MM.1S (cell line): ENCODE measurements around the gene THRA.

ENCODE experiments used
- DNase-seq: peaks from one replicate; pipeline ENCODE4 v3.0.0-alpha.2; 2015
- H2AFZ ChIP-seq: fragments of 300-600 bp; sonication (generic); 2 replicates; pipeline ENCODE4 v1.6.0; 2016; ENCODE audit warnings: antibody characterized with exemption, low read length
- H3F3A ChIP-seq: fragments of 300-600 bp; sonication (generic); 2 replicates; pipeline ENCODE4 v1.6.1; 2016; ENCODE audit warnings: mild to moderate bottlenecking, antibody characterized with exemption, low read length, moderate library complexity, mixed read lengths; ENCODE audit not compliant: insufficient read depth
- H3K27ac ChIP-seq: fragments of 300-600 bp; sonication (generic); 2 replicates; pipeline ENCODE4 v1.5.1; 2016; ENCODE audit warnings: mild to moderate bottlenecking, low read length
- H3K27me3 ChIP-seq: fragments of 300-600 bp; sonication (generic); replicated peaks from 2 replicates; pipeline ENCODE4 v1.6.0; 2016; ENCODE audit warnings: low read length; ENCODE audit not compliant: insufficient read depth
- H3K36me3 ChIP-seq: fragments of 300-600 bp; sonication (generic); replicated peaks from 2 replicates; pipeline ENCODE4 v1.6.1; 2016; ENCODE audit warnings: mild to moderate bottlenecking, low read length, mixed read lengths; ENCODE audit not compliant: insufficient read depth
- H3K4me1 ChIP-seq: fragments of 300-600 bp; sonication (generic); 2 replicates; pipeline ENCODE4 v1.6.1; 2016; ENCODE audit warnings: low read length, mixed read lengths
- H3K4me2 ChIP-seq: fragments of 300-600 bp; sonication (generic); 2 replicates; pipeline ENCODE4 v1.6.0; 2016; ENCODE audit warnings: low read depth, low read length
- H3K4me3 ChIP-seq: fragments of 300-600 bp; sonication (generic); 2 replicates; pipeline ENCODE4 v1.5.1; 2016; ENCODE audit warnings: low read length, mixed read lengths
- H3K79me2 ChIP-seq: fragments of 300-600 bp; sonication (generic); 2 replicates; pipeline ENCODE4 v1.6.1; 2016; ENCODE audit warnings: mixed run types, low read length, mixed read lengths
- H3K9ac ChIP-seq: fragments of 300-600 bp; sonication (generic); 2 replicates; pipeline ENCODE4 v1.6.1; 2016; ENCODE audit warnings: low read length, mixed read lengths
- H3K9me2 ChIP-seq: fragments of 300-600 bp; sonication (generic); replicated peaks from 2 replicates; pipeline ENCODE4 v1.6.1; 2016; ENCODE audit warnings: mild to moderate bottlenecking, low read length, mixed read lengths; ENCODE audit not compliant: insufficient read depth
- H3K9me3 ChIP-seq: fragments of 300-600 bp; sonication (generic); replicated peaks from 2 replicates; pipeline ENCODE4 v1.6.1; 2016; ENCODE audit warnings: mild to moderate bottlenecking, low read length, mixed read lengths; ENCODE audit not compliant: insufficient read depth
- H4K20me1 ChIP-seq: fragments of 300-600 bp; sonication (generic); 2 replicates; pipeline ENCODE4 v1.6.1; 2016; ENCODE audit warnings: mild to moderate bottlenecking, low read length, moderate library complexity, mixed read lengths; ENCODE audit not compliant: insufficient read depth
- EZH2 ChIP-seq: fragments of 300-600 bp; sonication (generic); optimal IDR thresholded peaks from 2 replicates; pipeline ENCODE3; 2017; ENCODE audit warnings: low read depth, mild to moderate bottlenecking, antibody characterized with exemption, low read length, mixed read lengths
- EZH2phosphoT487 ChIP-seq: fragments of 300-600 bp; sonication (generic); IDR thresholded peaks from 2 replicates; pipeline ENCODE4 v1.6.1; 2018; ENCODE audit warnings: antibody characterized with exemption, low read length
- TF ChIP-seq, protein P1 (sequence below): fragments of 300-600 bp; sonication (generic); IDR thresholded peaks from 2 replicates; pipeline ENCODE4 v1.5.1; 2016; ENCODE audit warnings: antibody characterized with exemption, low read length, mixed read lengths

The THRA gene

DNA sequence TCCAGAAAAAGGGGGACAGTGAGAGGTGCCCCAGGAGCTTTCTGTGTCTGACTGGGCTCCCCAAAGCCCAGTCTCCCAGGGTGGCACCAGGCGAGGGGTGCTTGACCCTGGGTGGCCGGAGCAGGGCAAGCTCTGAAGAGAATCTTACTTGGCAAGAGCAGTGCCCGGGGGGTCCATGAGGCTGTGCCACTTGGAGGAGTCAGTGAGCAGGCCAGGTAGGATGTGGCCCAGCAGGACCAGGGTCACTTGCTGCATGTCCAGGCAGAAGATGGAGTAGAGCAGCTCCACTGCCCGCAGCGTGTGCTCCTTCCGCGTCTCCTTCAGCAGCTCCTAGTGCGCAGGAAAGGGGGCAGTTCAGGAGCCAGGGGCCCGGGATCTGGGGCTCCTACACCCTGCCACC is 40.3 kb upstream of the THRA start:
- no peaks in the 10 kb centered on the region for H3F3A ChIP-seq
- no peaks in the 10 kb centered on the region for H3K79me2 ChIP-seq
- H3K9me2 ChIP-seq = no peaks in the 10 kb centered on the region
- H3K9me3 ChIP-seq = no peaks in the 10 kb centered on the region
- no peaks in the 10 kb centered on the region for H3K36me3 ChIP-seq
- no peaks in the 10 kb centered on the region for H3K27me3 ChIP-seq
- no peak overlapping the region for H3K4me3 ChIP-seq
- no peaks in the 10 kb centered on the region for H4K20me1 ChIP-seq
- no peak overlapping the region for H2AFZ ChIP-seq
- H3K4me2 ChIP-seq = no peak overlapping the region
- no peak overlapping the region for H3K9ac ChIP-seq
- H3K4me1 ChIP-seq = no peaks in the 10 kb centered on the region; the same call in 1 of the 2 replicates
- DNase-seq = no peak
- TF ChIP-seq EZH2 (no peak), EZH2phosphoT487 (no peak)
- TF ChIP-seq, protein P1, sequence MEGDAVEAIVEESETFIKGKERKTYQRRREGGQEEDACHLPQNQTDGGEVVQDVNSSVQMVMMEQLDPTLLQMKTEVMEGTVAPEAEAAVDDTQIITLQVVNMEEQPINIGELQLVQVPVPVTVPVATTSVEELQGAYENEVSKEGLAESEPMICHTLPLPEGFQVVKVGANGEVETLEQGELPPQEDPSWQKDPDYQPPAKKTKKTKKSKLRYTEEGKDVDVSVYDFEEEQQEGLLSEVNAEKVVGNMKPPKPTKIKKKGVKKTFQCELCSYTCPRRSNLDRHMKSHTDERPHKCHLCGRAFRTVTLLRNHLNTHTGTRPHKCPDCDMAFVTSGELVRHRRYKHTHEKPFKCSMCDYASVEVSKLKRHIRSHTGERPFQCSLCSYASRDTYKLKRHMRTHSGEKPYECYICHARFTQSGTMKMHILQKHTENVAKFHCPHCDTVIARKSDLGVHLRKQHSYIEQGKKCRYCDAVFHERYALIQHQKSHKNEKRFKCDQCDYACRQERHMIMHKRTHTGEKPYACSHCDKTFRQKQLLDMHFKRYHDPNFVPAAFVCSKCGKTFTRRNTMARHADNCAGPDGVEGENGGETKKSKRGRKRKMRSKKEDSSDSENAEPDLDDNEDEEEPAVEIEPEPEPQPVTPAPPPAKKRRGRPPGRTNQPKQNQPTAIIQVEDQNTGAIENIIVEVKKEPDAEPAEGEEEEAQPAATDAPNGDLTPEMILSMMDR = no peak
- H3K27ac ChIP-seq = no peak overlapping the region

DNA sequence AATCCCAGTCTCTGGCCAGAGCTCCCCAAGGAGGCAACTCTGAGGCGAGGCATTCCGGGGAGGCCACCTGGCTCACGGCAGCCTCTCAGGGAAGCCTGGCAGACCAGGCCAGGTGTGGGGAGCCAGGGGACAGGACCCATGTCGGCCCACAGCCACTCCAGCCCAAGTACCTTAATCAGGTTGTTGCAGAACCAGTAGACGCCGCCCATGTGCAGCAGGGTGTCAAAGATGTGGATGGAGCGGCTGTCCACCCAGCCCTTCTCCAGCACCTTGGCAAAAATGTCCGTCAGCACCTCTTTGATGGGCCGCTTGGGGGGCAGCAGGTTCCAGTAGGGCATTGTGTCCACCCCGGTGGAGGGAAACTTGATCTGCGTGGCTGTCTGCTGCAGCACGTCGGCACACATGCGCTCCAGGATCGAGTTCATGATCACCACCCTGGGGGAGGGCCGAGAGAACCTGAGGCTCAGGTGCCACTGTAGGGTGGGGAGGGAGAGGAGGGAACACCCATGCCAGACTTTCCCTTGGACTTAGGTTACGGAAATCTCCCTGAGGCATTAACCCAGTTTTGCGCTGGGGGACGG is 39.7 kb upstream of the THRA start:
- TF ChIP-seq EZH2phosphoT487 (no peak), EZH2 (no peak)
- TF ChIP-seq, protein P1 = no peak
- Histone ChIP-seq H3K9ac (no peak overlapping the region), H2AFZ (no peak overlapping the region), H3F3A (0 out of 2 replicates have a peak, but pooled peaks cover 2% of the 10 kb centered on the region), H4K20me1 (no peaks in the 10 kb centered on the region), H3K4me1 (no peaks in the 10 kb centered on the region; the same call in 1 of the 2 replicates), H3K27me3 (no peaks in the 10 kb centered on the region), H3K4me3 (no peak overlapping the region), H3K4me2 (no peak overlapping the region), H3K9me3 (no peaks in the 10 kb centered on the region), H3K9me2 (no peaks in the 10 kb centered on the region), H3K27ac (no peak overlapping the region), H3K36me3 (no peaks in the 10 kb centered on the region), H3K79me2 (no peaks in the 10 kb centered on the region)
- no peak for DNase-seq

DNA sequence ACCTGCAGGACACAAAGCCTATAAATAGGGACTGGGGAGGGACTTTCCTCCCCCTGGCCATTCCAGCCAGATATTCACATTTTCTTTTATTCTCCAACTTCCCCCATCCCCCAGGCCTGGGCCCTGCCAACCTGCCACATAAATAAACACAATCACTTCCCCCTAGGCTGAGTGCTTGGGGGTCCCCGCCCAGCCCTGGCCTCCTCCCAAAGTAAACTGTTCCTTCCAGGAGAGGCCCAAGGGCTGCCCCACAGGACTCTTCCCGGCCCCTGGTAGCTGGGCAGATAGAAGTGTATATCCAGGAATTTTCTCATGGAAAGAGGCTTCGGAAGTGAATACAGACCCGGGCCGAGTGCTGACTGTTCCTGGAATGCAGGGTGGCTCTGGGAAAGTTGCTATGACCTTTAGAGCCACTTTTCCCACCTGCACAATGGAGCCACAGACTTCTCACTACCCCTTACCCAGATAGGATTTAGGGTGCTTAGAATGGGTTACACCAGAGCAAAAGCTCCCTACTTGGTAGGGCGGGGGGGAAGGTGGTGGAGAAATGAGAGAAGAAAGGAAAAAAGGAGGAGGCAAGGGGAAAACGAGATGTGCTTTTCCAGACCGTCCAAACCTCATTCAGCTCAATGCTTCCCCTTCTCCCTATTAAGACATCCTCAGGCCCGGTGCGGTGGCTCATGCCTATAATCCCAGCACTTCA is 39.0 kb upstream of the THRA start:
- Histone ChIP-seq H3K27ac (no peak overlapping the region), H3K4me3 (no peak overlapping the region), H3K79me2 (no peaks in the 10 kb centered on the region), H2AFZ (no peak overlapping the region), H3K9ac (no peak overlapping the region), H4K20me1 (no peaks in the 10 kb centered on the region), H3K4me2 (no peak overlapping the region), H3K4me1 (no peaks in the 10 kb centered on the region; the same call in 1 of the 2 replicates), H3K9me2 (no peaks in the 10 kb centered on the region), H3K9me3 (no peaks in the 10 kb centered on the region), H3K36me3 (no peaks in the 10 kb centered on the region), H3K27me3 (no peaks in the 10 kb centered on the region), H3F3A (0 out of 2 replicates have a peak, but pooled peaks cover 2% of the 10 kb centered on the region)
- TF ChIP-seq EZH2 (no peak), EZH2phosphoT487 (no peak)
- DNase-seq = no peak

DNA sequence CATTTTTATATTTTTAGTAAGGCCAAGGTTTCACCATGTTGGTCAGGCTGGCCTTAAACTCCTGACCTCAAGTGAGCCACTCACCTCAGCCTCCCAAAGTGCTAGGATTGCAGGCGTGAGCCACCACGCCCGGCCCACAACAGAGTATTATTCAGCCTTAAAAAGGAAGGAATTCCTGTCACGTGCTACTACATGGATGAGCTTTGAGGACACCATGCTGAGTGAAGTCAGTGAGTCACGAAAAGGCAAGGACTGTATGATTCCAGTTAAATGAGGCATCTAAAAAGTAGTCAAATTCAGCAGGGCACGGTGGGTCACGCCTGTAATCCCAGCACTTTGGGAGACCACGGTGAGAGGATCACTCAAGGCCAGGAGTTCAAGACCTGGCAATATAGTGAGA is 37.9 kb upstream of the THRA start:
- 0 out of 2 replicates have a peak, but pooled peaks cover 2% of the 10 kb centered on the region for H3F3A ChIP-seq
- no peak overlapping the region for H2AFZ ChIP-seq
- TF ChIP-seq EZH2phosphoT487 (no peak), EZH2 (no peak)
- TF ChIP-seq, protein P1 = no peak
- no peak for DNase-seq
- no peaks in the 10 kb centered on the region for H4K20me1 ChIP-seq
- no peaks in the 10 kb centered on the region; the same call in 1 of the 2 replicates for H3K4me1 ChIP-seq
- no peak overlapping the region for H3K4me3 ChIP-seq
- no peaks in the 10 kb centered on the region for H3K36me3 ChIP-seq
- H3K9me3 ChIP-seq = no peaks in the 10 kb centered on the region
- no peaks in the 10 kb centered on the region for H3K9me2 ChIP-seq
- H3K27me3 ChIP-seq = no peaks in the 10 kb centered on the region
- H3K27ac ChIP-seq = no peak overlapping the region
- no peaks in the 10 kb centered on the region for H3K79me2 ChIP-seq
- no peak overlapping the region for H3K9ac ChIP-seq
- no peak overlapping the region for H3K4me2 ChIP-seq
